ENCODE measurements around the gene RAB11FIP4. TPM values are rescaled to one million over a fixed set of nuclear protein-coding genes. Genes with fewer than 3 reads are reported as not detected.
"Not testable (repeated sequence)": the region's sequence is repeated elsewhere in the genome, so short reads cannot be mapped to it uniquely, and the experiment has no call there.

The RAB11FIP4 gene
- total RNA-seq, 1 donor from 2014 or later = 7.6 TPM

- intact Hi-C loops (cut with DNase I) = no loop called here
- peak; percentile 59 for ATAC-seq
- DNase-seq (ENCODE audit: low spot score) = no peak
Observed at GRCh38 chr17:31425282-31426040, 34.0 kb downstream of the RAB11FIP4 start.

GRCh38 chr17:31427684-31428083, 36.2 kb downstream of the RAB11FIP4 start:
- ATAC-seq = no peak
- intact Hi-C loops (cut with DNase I) = no loop called here

GRCh38 chr17:31428111-31428510, 36.6 kb downstream of the RAB11FIP4 start:
- DNase-seq (ENCODE audit: low spot score) (no peak), ATAC-seq (no peak)
- intact Hi-C loops (cut with DNase I) = no loop called here

More at GRCh38 chr17:31427684-31428083, 36.2 kb downstream of the RAB11FIP4 start:
- no peak for DNase-seq (ENCODE audit: low spot score)

GRCh38 chr17:31428512-31428911, 37.0 kb downstream of the RAB11FIP4 start:
- intact Hi-C loops (cut with DNase I) = no loop called here
- DNase-seq (ENCODE audit: low spot score) (no peak), ATAC-seq (no peak)

DNA sequence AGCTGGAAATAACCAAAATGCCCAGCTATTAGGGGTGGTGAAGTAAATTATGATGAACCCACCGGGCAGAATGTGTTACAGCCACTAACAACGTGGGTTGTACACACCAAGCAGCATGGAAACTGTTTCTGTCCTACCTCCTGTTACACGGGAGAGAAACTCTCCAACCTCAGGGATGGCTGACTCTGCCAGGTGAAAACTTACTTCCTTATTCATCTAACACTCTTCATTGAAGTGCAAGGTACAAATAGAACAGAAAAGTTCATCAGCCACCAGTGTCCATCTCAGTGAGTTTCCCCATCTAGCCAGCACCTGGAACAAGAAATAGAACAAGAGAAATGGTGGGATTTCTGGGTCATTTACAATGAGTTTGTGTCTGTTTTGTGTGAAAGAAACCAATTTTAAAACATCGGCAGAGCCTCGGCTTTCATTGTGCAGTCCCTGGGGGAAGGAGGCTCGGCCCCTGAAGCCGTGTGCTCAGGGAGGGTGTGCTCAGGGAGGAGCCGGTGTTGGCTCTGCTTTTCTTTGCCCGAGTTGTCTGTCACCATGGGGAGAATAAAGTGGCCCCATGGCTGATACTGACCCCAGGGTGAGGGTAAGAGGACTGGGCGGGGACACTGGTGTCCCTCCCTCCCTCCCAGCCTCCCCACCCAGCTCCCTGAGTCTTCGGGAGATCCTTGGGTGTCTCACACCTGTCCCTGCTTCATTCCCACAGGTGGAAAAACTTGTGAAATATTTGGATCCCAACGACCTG, 39.8 kb downstream of the RAB11FIP4 start:
- intact Hi-C loops (cut with DNase I) = no loop called here
- DNase-seq (ENCODE audit: low spot score) = no peak
- ATAC-seq = no peak

DNA sequence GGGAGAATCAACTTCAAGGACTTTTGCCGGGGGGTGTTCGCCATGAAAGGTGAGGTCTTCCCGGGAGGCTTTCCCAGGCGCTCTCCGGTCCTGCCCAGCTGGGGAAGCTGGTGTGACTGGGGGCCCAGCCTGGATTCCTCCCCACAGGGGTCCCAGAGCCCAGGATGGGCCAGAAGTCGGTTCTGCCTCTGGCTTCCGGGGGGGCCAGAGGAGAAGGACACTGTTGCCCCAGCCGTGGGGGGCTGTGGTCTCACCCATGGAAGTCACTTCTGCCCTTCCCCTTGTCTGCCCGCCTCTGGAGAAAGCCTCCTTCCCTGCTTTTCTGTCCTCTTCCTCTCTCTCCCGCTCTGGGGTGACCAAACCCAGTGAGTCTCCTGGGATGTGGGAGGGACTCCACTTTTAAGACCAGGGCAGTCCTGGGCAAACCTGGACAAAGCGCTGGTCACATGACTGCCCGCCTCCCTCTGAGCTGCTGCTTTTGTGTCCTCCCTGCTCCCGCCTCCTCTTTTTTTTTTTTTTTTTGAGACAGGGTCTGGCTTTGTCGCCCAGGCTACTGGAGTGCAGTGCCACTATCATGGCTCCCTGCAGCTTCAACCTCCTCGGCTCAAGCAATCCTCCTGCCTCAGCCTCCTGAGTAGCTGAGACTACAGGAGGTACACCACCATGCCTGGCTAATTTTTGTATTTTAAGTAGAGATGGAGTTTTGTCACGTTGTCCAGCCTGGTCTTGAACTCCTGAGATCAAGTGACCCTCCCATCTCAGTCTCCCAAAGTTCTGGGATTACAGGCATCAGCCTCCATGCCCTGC, 40.6 kb downstream of the RAB11FIP4 start:
- ATAC-seq (no peak), DNase-seq (ENCODE audit: low spot score) (no peak)
- intact Hi-C loops (cut with DNase I) = no loop called here

- ATAC-seq (no peak), DNase-seq (ENCODE audit: low spot score) (no peak)
- intact Hi-C loops (cut with DNase I) = no loop called here
Observed at GRCh38 chr17:31433091-31433790, 41.8 kb downstream of the RAB11FIP4 start.

- intact Hi-C loops (cut with DNase I) = no loop called here
- no peak for ATAC-seq
- DNase-seq (ENCODE audit: low spot score) = no peak
Observed at GRCh38 chr17:31433811-31434726, 42.6 kb downstream of the RAB11FIP4 start.

DNA sequence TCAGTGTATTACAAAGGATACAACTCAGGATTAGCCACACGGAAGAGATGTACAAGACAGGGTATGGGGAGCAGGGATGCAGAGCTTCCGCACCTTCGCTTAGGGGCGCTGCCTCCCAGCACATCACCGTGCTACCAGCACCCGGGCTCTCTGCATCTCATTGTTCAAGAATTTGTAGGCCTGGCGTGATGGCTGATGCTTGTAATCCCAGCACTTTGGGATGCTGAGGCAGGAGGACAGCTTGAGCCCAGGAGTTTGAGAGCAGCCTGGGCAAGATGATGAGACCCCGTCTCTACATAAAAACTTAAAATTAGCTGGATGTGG, 43.2 kb downstream of the RAB11FIP4 start:
- ATAC-seq = no peak
- intact Hi-C loops (cut with DNase I) = loop anchor here (5.0 kb wide), 1 partner anchor 88 kb away; no protein-coding TSS in a partner anchor

DNA sequence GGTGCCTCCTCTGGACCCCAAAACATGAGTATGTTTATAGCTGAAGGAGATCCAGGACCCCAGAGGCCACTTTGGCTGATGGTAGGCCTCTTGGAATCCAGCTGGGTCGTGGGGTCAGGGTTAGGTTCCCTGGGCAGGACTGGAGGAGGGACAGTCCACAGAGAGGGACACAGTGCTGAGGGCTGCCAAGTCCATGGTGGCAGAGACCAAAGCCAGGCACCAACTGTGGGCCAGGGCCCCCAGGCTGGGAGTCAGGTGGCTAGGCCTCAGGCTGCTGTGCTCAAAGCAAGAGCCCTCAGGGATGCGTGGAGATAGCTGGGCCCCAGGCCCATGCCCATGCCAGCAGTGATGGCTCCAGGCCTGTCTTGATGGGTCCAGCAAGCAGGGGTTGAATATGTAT, 44.1 kb downstream of the RAB11FIP4 start:
- DNase-seq (ENCODE audit: low spot score) (no peak), ATAC-seq (no peak)
- intact Hi-C loops (cut with DNase I) = loop anchor here (5.0 kb wide), 1 partner anchor 87 kb away; no protein-coding TSS in a partner anchor

More for the DNA sequence above, 43.2 kb downstream of the RAB11FIP4 start:
- DNase-seq (ENCODE audit: low spot score) = no peak

DNA sequence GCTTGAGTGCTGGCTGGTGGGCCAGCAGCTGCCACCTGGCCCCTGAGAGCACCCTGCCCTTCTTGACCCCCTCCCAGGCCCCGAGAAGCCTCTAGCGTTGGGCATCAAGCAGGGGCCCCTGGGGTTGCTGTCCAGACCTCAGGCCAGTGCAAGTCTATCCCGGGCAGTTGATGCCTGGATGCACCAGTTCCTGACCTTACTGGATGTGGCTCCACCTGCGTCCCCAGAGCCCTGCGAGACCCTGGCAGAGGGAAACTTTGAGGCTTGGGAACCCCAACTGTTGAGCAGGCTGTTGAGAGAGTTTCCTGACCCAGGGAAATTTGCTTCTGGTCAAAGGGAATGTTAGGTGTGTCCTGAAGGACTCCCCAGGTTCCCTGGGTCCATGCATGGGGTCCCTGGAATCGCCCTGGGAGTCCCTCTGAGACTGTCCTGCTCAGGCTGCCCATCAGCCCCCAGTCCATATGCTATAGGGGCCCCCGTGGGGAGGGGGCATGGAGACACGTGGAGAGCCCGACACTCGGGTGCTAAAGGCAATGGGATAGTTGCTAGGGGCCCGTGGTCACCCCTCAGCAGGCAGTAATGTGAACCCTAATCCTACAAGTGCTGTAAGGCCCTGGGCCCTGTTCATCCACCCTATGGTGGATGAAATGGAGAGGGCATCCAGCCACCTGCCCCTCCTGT, 46.4 kb downstream of the RAB11FIP4 start:
- intact Hi-C loops (cut with DNase I) = loop anchor here (5.0 kb wide), 1 partner anchor 84 kb away; no protein-coding TSS in a partner anchor
- ATAC-seq (peak; percentile 35), DNase-seq (ENCODE audit: low spot score) (no peak)

DNA sequence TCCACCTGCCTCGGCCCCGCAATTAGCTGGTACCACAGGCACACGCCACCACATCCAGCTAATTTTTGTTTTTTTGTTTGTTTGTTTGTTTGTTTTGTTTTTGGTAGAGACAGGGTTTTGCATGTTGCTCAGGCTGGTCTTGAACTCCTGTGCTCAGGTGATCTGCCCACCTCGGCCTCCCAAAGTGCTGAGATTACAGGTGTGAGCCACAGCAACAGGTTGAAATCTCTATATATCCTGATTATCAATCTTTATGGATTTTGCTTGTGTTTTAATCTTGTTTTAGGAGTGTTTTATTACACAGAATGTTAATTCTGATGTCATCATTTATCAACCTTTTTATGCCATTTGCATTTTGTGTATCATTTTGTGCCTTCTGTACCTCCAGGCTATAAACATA, 48.2 kb downstream of the RAB11FIP4 start:
- intact Hi-C loops (cut with DNase I) = loop anchor here (5.0 kb wide), 1 partner anchor 83 kb away; no protein-coding TSS in a partner anchor
- DNase-seq (ENCODE audit: low spot score) (no peak), ATAC-seq (no peak)

- intact Hi-C loops (cut with DNase I) = no loop called here
- ATAC-seq = no peak
- DNase-seq (ENCODE audit: low spot score) = no peak
Observed at GRCh38 chr17:31442276-31442675, 50.8 kb downstream of the RAB11FIP4 start.

DNA sequence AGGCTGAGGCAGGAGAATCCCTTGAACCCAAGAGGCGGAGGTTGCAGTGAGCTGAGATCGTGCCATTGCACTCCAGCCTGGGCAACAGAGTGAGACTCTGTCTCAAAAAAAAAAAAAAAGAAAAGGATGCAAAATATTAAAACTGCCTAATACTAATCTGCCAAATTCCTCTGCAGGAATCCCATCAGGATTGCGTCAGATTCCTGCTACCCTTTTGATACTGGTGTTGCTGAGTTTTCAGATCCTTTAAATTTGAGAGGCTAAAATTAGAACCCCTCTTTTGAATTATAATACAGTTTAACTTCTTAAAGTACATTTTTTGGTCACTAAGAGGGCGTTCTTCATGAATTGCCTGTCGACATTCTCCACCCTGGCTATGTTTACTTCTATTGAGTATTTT, 51.4 kb downstream of the RAB11FIP4 start:
- DNase-seq (ENCODE audit: low spot score); intact Hi-C loops (cut with DNase I); ATAC-seq: not testable (repeated sequence)

GRCh38 chr17:31443386-31443785, 51.9 kb downstream of the RAB11FIP4 start:
- intact Hi-C loops (cut with DNase I) = no loop called here
- no peak for DNase-seq (ENCODE audit: low spot score)
- no peak for ATAC-seq

DNA sequence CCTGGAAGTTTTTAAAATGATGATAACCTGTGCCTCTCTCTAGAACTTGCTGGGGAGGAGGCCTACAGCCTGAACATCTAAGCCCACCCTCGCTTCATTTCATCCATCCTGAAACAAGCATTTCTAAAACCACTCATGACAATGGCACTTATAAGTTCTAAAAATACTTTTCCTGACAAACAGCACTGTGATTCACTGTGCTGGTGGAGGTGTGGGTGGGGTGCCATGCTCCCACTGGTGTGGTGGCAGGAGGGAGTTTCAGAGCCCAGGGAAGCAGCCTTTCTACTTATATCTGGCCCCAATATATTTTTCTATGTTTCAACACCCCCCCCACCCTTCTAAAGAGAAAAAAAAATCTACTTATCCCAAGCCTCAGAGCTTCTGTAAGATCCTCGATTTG, 52.6 kb downstream of the RAB11FIP4 start:
- no peak for DNase-seq (ENCODE audit: low spot score)
- ATAC-seq = no peak
- intact Hi-C loops (cut with DNase I) = no loop called here

DNA sequence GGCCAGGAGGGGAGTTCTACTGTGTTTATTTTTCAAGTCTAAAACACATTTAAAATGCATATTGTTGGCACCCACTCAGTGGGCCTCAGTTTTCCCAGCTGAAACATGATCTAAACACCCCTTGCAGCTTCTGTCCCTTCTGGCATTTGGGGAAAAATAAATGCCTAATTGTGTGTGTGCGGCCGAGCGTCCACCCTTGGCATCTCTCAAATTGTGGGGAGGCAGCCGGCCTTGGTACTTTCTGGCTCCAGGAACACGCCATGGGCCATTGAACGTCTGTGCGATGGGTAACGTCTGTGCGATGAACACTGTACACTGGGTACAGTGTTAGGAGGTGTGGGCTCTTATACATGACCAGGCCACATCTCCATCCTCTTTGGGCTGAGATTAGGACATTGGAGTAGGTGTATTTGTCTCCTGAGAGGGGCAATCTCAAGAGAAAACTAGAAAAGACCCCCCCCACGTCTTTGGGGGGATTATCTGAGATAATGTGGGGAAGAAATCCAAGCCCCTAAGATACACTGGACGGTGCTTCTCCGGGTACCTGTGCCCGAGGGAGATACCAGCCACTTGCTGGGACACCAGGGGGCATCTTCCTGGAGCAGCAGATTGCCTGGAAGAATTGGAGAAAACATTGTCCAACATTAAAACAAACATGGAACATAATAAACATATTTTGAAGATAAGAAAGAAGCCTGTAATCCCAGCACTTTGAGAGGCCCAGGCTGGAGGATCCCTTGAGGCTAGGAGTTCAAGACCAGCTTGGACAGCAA, 54.9 kb downstream of the RAB11FIP4 start:
- intact Hi-C loops (cut with DNase I) = no loop called here
- no peak for ATAC-seq
- no peak for DNase-seq (ENCODE audit: low spot score)

All from sciatic nerve (tissue), 2 donors.